SU-DHL-6 (cell line): ENCODE results near the gene EPHB6.

Experiments used
- H2AFZ ChIP-seq: fragments of 200-600 bp; sonication (generic); 2 replicates; pipeline ENCODE4 v1.6.1; 2014; ENCODE audit warnings: low read depth, mild to moderate bottlenecking, moderate library complexity, mixed read lengths, antibody characterized with exemption, low read length; ENCODE audit not compliant: severe bottlenecking
- H3F3A ChIP-seq: fragments of 200-600 bp; shearing (Covaris generic); 2 replicates; pipeline ENCODE4 v1.6.0; 2016; ENCODE audit warnings: antibody characterized with exemption, mild to moderate bottlenecking; ENCODE audit not compliant: insufficient read depth
- H3K27ac ChIP-seq: fragments of 200-600 bp; sonication (generic); 2 replicates; pipeline ENCODE4 v1.5.1; 2016; ENCODE audit warnings: low read depth, mild to moderate bottlenecking, low read length, moderate library complexity, mixed read lengths
- H3K27me3 ChIP-seq: fragments of 200-600 bp; sonication (generic), shearing (Covaris generic); 2 replicates; pipeline ENCODE4 v1.6.0; 2014; ENCODE audit warnings: mild to moderate bottlenecking, low read length
- H3K36me3 ChIP-seq: fragments of 200-600 bp; sonication (generic); 2 replicates; pipeline ENCODE4 v1.6.1; 2014; ENCODE audit warnings: mild to moderate bottlenecking, low read length, mixed read lengths
- H3K4me2 ChIP-seq: fragments of 300-600, 200-600 bp; shearing (Covaris generic), sonication (generic); 2 replicates; pipeline ENCODE4 v1.6.0; 2014; ENCODE audit warnings: low read length, low read depth, mild to moderate bottlenecking; ENCODE audit not compliant: poor library complexity, severe bottlenecking
- H3K4me3 ChIP-seq: fragments of 200-600 bp; sonication (generic); 2 replicates; pipeline ENCODE4 v1.5.1; 2014; ENCODE audit warnings: antibody characterized with exemption, low read length, mild to moderate bottlenecking, mixed read lengths; ENCODE audit not compliant: insufficient read depth, poor library complexity, severe bottlenecking
- H3K79me2 ChIP-seq: fragments of 200-600 bp; sonication (generic); 2 replicates; pipeline ENCODE4 v1.6.1; 2014; ENCODE audit warnings: mild to moderate bottlenecking, low read length, moderate library complexity; ENCODE audit not compliant: insufficient read depth
- H3K9ac ChIP-seq: fragments of 200-600 bp; sonication (generic); 2 replicates; pipeline ENCODE4 v1.7.0; 2014; ENCODE audit warnings: mild to moderate bottlenecking, low read length
- H3K9me2 ChIP-seq: fragments of 200-600 bp; sonication (generic); replicated peaks from 2 replicates; pipeline ENCODE4 v1.6.1; 2014; ENCODE audit warnings: low read length; ENCODE audit not compliant: insufficient read depth
- H3K9me3 ChIP-seq: fragments of 200-600 bp; sonication (generic); 2 replicates; pipeline ENCODE4 v1.6.1; 2014; ENCODE audit warnings: low read length, mixed read lengths; ENCODE audit not compliant: insufficient read depth
- H4K20me1 ChIP-seq: fragments of 200-600 bp; sonication (generic); 2 replicates; pipeline ENCODE4 v1.6.1; 2014; ENCODE audit warnings: low read depth, mild to moderate bottlenecking, antibody characterized with exemption, low read length, moderate library complexity, mixed read lengths
- CTCF ChIP-seq: fragments of 200-600 bp; sonication (generic); IDR thresholded peaks from one replicate; pipeline ENCODE4 v1.5.1; 2017; ENCODE audit warnings: antibody characterized with exemption, mild to moderate bottlenecking, low read length, moderate library complexity; ENCODE audit not compliant: insufficient read depth, poor library complexity, severe bottlenecking
- EZH2phosphoT487 ChIP-seq: fragments of 200-600 bp; sonication (generic), shearing (Covaris generic); conservative IDR thresholded peaks from 2 replicates; pipeline ENCODE4 v1.6.1; 2018; ENCODE audit warnings: mild to moderate bottlenecking, antibody characterized with exemption, low read length, moderate library complexity, mixed read lengths

The EPHB6 gene

GRCh38 chr7:142913051-142913450 lies 58.2 kb downstream of the EPHB6 start:
- Histone ChIP-seq H3K9ac (no peak overlapping the region), H4K20me1 (no peaks in the 10 kb centered on the region)
- TF ChIP-seq CTCF = no peak
- TF ChIP-seq EZH2phosphoT487 = no peak

GRCh38 chr7:142913566-142913965 lies 58.7 kb downstream of the EPHB6 start:
- no peak overlapping the region for H3K27ac ChIP-seq
- no peaks in the 10 kb centered on the region for H4K20me1 ChIP-seq
- H3K4me3 ChIP-seq = no peak overlapping the region
- no peaks in the 10 kb centered on the region for H3F3A ChIP-seq
- no peaks in the 10 kb centered on the region for H3K9me3 ChIP-seq
- no peak overlapping the region for H3K4me2 ChIP-seq
- H3K36me3 ChIP-seq = no peaks in the 10 kb centered on the region
- TF ChIP-seq CTCF (no peak), EZH2phosphoT487 (no peak)
- no peaks in the 10 kb centered on the region for H3K27me3 ChIP-seq
- H3K9ac ChIP-seq = no peak overlapping the region
- H3K9me2 ChIP-seq = no peaks in the 10 kb centered on the region
- no peaks in the 10 kb centered on the region for H3K79me2 ChIP-seq
- no peak overlapping the region for H2AFZ ChIP-seq

More at GRCh38 chr7:142913051-142913450, 58.2 kb downstream of the EPHB6 start:
- Histone ChIP-seq H3K27ac (no peak overlapping the region), H3K79me2 (no peaks in the 10 kb centered on the region), H3K9me2 (no peaks in the 10 kb centered on the region), H3F3A (no peaks in the 10 kb centered on the region), H3K4me2 (no peak overlapping the region), H2AFZ (no peak overlapping the region), H3K27me3 (no peaks in the 10 kb centered on the region), H3K36me3 (no peaks in the 10 kb centered on the region), H3K4me3 (no peak overlapping the region), H3K9me3 (no peaks in the 10 kb centered on the region)

GRCh38 chr7:142914121-142914520 lies 59.2 kb downstream of the EPHB6 start:
- Histone ChIP-seq H3K27ac (no peak overlapping the region), H3K79me2 (no peaks in the 10 kb centered on the region), H3K36me3 (no peaks in the 10 kb centered on the region), H2AFZ (no peak overlapping the region), H3K9me2 (no peaks in the 10 kb centered on the region), H3K4me3 (no peak overlapping the region), H3K9me3 (no peaks in the 10 kb centered on the region), H3K9ac (no peak overlapping the region), H3K27me3 (no peaks in the 10 kb centered on the region), H3F3A (no peaks in the 10 kb centered on the region), H4K20me1 (no peaks in the 10 kb centered on the region), H3K4me2 (no peak overlapping the region)
- no peak for TF ChIP-seq EZH2phosphoT487
- no peak for TF ChIP-seq CTCF
